Activated CD4-positive, alpha-beta T cell treated with anti-CD3 and anti-CD28 coated beads, Interleukin-2, Interleukin-6, amounts not matched to agents 100 ng/mL and 50 ng/mL, durations not matched to agents 16 hours and 8 hours (primary cell): Measurements from ENCODE around the gene MORN1.
"Not testable (repeated sequence)": the region's sequence is repeated elsewhere in the genome, so short reads cannot be mapped to it uniquely, and the experiment has no call there.

ENCODE experiments used
- DNase-seq: peaks from one replicate; pipeline ENCODE4 v3.0.0-alpha.2; 2020

The MORN1 gene

DNA sequence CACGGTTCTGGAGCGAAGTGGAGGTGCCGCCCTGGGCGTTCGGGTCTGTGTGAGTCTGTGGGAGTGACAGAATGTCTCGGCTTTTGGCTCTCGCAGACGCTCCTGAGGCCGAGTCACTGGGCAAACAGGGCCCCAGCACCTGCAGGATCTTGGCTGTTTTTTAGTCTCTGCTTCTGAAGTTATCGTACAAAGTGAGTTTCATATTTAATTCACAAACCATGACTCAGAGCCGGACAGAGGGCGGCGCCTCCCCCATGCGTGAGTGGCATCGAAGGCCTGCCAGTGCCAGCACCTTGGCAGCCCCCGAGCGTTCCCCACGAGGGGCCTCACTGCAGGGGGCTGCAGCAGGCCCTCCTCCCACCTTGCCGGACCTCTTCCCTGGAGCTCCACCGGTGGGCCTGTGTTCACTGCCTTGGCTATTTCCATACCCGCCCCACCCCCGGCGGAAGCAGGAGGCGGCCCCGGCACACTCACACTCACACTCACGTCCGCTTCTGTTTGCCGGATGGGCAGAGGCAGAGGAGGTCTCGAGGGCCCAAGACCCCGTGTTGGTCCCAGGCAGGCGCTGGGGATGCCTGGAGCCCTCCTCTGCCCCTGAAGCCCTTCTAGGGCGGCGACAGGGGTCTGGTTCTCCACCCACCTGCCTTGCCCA is 56.3 kb downstream of the MORN1 start:
- DNase-seq: no peak

DNA sequence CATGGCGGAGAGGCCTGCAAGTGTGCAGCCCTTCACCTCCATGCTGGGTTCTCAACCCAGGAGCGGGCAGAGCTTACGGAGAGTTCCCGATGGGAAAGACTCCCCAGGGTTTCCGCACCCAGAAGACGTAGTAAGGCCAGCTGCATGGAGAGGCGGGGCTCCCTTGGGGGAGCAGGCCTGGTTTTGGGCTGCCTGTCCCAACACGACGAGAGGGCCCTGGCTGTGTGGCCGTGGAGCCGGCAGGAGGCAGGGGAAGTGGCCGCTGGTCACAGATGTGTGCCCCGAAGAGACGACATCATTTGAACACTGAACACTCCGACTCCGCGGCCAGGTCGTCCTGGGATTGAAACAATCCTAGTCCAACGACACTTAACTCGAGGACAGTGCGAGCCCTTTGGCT is 57.0 kb downstream of the MORN1 start:
- DNase-seq: no peak

- DNase-seq: not testable (repeated sequence)
Measured at GRCh38 chr1:2331580-2331979, 59.8 kb downstream of the MORN1 start.

- no peak for DNase-seq
Measured at GRCh38 chr1:2331200-2331544, 60.2 kb downstream of the MORN1 start.

GRCh38 chr1:2330519-2331199 is 60.7 kb downstream of the MORN1 start:
- no peak for DNase-seq

GRCh38 chr1:2330035-2330434 is 61.3 kb downstream of the MORN1 start:
- DNase-seq: no peak

DNA sequence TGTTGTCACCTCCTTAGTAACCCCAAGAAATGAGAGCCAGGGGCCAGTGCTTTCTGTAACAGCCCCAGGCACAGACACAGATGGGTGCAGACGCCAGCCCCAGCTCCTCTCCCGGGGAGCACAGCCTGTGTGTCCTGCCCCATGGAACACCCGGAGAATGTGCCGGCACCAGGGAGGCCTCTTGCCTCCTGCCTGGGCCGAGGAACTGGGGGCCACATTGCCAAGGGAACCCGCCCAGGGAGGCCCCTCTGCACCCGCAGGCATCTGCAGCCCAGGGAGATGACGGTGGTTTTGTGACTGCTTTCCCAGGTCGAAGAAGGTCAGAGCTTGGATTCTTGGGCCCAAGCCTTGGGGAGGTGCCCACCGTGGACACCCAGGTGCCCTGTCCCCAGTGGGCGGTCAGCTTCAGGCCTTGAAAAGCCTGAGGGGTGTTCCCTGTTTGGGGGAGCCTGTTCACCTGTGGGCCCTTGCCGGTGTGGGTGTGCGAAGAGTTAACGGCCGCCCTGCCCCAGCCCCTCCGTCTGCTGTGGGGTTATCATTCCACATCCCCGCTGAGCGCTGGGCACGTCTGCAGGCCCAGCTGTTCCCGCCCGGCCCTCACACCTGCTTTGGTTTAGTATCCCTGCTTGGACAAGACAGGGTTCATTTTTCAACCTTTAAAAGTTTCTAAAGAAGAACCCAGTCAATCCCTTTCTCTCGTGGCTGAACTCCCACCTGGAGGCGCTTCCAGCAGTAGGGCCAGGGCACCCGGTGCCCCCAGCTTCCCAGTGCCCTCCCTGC is 62.5 kb downstream of the MORN1 start:
- DNase-seq: no peak

DNA sequence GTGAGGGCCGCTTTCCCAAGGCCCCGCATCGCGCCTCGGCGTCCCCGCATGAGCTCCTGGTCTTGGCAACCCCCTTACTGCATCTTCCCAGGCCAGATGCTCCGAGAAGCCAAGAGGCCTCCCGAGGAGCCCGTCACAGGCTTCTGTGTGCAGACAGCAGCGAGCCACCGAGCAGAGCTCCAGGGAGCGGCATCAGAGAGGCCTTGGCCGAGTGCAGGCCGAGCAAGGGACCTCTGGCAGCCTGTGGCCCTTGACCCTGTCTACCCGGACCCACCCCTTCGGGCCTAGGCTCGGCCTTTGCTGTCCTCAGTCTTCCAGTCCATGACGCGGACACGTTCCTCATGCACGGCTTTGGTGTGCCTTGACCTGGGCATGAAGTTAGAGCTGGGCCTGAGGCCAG is 63.5 kb downstream of the MORN1 start:
- DNase-seq: no peak

DNA sequence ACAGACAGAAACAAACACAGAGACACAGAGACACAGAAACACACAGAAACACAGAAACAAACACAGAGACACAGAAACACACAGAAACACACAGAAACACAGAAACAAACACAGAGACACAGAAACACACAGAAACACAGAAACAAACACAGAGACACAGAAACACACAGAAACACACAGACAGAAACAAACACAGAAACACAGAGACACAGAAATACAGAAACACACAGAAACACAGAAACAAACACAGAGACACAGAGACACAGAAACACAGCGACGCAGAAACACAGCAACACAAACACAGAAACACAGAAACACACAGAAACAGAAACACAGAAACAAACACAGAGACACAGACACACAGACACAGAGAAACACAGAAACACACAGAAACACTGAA is 64.2 kb downstream of the MORN1 start:
- not testable (repeated sequence) for DNase-seq

- DNase-seq: no peak
Measured at GRCh38 chr1:2326524-2326923, 64.8 kb downstream of the MORN1 start.

GRCh38 chr1:2324553-2325366 is 66.6 kb downstream of the MORN1 start:
- no peak for DNase-seq

GRCh38 chr1:2323451-2323974 is 67.8 kb downstream of the MORN1 start:
- DNase-seq: no peak

DNA sequence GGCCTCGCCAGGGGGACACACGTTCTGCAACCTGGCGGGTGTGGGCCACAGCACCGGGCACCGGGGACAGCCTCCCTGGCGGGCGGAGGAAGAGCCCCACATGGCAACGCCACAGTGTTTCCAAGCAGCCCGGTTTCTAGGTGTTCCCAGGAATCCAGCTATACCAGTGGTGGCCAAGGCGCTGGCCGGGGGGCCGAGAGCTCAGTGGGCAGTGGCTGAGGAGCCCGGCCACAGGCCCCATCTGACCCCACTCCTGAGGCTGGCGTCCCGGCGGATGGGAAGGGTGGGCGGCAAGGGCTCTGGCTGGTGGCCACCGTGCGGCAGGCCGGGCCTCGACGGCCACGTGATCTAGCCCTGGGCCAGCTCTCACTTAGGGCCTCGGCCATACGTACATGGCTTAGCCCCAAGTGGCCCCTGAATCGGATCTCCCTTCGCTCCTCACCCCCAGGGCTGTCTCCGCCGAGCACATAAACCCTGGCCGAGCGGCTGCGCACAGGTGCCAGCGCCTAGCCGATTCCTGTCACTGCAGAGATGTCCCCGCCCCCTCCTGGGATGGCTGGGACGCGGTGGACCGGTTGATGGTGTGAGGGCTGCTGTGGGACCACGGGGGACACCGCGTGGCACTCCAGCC is 68.7 kb downstream of the MORN1 start:
- DNase-seq: no peak

DNA sequence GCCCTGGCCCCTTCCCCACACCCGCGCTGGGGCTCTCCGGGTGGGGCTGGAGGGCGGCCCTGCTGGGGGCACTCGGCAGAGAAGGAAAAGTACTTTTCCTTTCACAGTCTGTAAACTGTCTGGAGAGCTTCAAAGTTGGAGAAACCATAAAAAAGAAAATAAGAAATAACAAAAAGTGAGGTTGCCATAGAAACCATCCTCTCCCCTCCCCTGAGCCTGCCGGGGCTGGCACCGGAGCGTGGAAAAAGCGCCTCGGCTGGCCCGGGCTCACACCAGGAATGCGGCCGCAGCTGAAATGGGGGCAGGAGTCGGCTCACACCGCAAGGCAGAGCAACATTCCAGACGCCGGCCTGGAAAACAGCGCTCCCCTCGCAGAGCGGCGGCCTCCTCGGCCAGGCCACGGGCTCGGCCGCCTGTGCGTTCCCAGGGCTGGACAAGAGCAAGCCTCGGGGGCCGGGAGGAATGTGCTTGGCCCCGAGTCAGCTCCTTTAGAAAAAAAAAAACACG is 69.2 kb downstream of the MORN1 start:
- DNase-seq: no peak

GRCh38 chr1:2320760-2321667 is 70.3 kb downstream of the MORN1 start:
- no peak for DNase-seq

GRCh38 chr1:2320006-2320405 is 71.3 kb downstream of the MORN1 start:
- DNase-seq: no peak

DNA sequence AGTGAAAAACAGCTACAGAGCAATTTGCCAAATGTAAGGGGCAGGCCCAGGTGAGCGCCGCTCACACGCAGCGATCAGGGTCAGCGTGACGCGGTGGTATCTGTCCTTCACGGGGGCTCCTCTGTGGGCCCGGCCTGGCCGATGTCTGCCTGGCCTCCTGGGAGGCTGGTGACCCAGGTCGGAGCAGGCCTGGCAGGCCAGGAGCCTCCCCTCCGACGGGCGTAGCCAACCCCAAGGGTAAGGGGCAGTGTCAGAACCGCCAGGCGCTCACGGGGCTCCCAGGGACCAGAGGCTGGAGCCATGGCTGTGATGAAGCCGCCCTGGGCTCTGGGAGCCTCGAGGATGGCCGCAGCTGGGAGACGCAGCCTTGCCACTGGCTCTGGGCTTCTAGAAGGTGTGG is 72.1 kb downstream of the MORN1 start:
- no peak for DNase-seq

GRCh38 chr1:2318314-2319278 is 72.8 kb downstream of the MORN1 start:
- DNase-seq: no peak

GRCh38 chr1:2317230-2318065 is 73.9 kb downstream of the MORN1 start:
- DNase-seq: no peak
